Measurements from ENCODE around the gene DCN.

DNA sequence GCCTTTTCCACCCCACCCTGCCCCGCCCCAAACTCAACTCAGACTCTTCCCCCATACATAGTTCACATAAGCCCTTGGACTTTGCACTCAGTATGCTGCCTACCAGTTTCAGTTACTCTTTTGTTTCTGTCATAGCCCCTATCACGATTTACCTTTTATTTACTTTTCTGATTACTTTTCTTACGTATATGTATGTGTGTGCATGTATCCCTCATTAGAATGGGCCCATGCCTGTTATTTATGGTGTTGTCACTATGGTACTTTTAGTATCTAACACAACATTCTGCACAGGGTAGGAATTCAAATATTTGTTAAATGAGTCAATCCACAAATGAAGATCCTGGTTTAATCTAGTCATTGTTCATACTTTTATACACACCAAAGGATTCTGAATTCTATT is 54.9 kb downstream of the DCN start:
- TF ChIP-seq, protein P1, sequence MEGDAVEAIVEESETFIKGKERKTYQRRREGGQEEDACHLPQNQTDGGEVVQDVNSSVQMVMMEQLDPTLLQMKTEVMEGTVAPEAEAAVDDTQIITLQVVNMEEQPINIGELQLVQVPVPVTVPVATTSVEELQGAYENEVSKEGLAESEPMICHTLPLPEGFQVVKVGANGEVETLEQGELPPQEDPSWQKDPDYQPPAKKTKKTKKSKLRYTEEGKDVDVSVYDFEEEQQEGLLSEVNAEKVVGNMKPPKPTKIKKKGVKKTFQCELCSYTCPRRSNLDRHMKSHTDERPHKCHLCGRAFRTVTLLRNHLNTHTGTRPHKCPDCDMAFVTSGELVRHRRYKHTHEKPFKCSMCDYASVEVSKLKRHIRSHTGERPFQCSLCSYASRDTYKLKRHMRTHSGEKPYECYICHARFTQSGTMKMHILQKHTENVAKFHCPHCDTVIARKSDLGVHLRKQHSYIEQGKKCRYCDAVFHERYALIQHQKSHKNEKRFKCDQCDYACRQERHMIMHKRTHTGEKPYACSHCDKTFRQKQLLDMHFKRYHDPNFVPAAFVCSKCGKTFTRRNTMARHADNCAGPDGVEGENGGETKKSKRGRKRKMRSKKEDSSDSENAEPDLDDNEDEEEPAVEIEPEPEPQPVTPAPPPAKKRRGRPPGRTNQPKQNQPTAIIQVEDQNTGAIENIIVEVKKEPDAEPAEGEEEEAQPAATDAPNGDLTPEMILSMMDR (IDR thresholded peaks at IDR 0.05) = no peak
- TF ChIP-seq POLR2A (IDR thresholded peaks at IDR 0.05) = no peak
